PFSK-1 (cell line): ENCODE measurements around the gene TBC1D22A.

ENCODE experiments used
- POLR2AphosphoS5 ChIP-seq: IDR thresholded peaks from 2 replicates; pipeline ENCODE4 v1.6.1; 2012; ENCODE audit warnings: low read depth, mild to moderate bottlenecking, control low read depth, low read length, moderate library complexity
- TAF1 ChIP-seq: IDR thresholded peaks from 2 replicates; pipeline ENCODE4 v1.6.1; 2012; ENCODE audit warnings: low read length, control low read depth, borderline replicate concordance; ENCODE audit not compliant: insufficient read depth

DNA sequence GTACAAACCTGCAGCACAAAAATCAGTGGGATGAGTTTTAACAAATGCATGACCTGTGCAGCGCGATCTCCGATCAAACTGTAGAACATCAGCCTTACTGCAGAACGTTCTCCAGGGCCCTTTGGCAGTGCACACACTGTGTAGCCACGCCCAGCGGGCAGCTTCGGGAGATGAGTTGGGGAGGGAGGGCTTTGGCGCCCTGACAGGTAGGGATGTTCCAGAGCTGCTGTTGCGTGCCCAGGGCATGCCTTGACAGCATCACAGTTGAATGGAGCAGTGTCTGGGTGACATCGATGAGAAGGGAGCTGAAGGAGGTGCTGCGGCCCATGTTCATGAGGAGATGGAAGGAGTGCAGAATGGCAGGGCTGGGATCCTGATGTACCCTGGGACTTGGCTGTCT lies 80.2 kb downstream of the TBC1D22A start:
- TF ChIP-seq TAF1 (no peak), POLR2AphosphoS5 (no peak)
